HuH-7.5 (cell line): ENCODE results near the gene KCNJ5.

ENCODE experiments used
- DNase-seq: peaks from one replicate; pipeline ENCODE4 v3.0.0; 2011; ENCODE audit warnings: low spot score

The KCNJ5 gene

DNA sequence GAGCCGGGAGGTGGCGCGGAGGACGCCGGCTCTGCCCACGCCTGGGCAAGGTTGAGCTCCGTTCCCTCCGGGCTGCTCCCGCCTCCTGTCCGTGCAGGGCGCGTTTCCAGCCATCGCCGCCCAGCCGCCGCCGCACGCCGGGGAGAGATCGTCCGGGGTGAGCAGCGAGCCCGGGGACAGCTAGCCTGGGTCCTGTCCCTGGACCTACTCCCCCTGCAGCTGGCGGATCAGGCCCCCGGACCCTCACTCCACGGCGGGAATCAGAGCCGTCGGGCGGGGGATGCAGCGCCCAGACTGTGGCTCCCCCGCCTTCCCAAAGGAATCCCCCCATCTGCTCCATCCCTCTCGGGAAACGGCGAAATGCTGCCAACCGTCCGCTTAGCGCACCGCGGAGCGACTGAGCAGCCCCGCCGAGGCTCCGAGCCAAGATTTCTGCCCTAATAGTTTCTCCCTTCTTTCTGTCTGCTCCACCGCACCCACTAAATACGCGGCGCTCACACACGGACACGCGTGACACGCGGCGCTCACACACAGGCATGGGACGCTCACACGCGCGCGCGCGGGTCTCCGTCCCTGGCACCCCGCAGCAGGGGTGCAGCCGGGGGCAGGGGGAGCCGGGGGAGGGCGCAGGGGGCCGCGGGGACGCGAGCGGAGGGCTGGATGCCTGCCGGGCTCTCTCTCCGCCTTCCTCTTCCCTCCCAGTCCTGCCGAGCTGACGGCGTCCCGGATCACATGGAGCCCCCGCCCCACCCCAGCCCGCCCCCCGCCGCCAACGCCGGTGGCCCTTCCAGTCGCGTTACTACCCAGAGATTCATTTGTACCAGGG lies at the start of gene KCNJ5:
Gene KCNJ5, plus strand, starts transcription at position 814 of the 826 bp plus-strand sequence. CDS start 19,918 bp downstream, outside the sequence.
- DNase-seq = no peak

- no peak for DNase-seq
These were observed 49.6 kb upstream of the KCNJ5 start for GRCh38 chr11:128841461-128842072.

DNA sequence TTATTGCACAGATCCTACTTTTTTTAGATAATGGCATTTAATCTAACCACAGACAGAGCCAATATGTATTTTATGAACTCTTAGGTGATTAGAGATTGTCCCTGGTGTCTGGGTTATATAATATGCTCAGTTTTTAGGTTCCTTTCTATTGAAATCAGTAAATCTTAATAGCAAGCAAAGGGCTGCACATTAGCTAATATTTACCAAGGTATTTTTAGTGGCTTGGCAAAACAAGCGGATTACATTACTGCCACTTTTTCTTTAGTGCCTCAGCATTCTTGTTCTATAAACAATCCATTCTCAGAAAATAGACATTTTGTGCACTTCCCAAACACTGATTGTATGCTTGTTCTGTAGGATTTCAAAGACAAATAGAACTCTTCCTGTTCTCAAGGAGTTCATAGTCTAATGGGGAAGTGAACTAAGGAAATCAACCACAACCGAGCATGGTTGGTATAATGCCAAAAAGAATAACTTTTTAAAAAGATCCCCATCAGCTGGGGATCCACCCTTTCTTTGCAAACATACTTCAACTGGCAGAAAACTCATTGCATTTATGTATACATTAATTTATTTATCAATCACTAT lies 47.9 kb upstream of the KCNJ5 start:
- no peak for DNase-seq

GRCh38 chr11:128845334-128845780 lies 45.8 kb upstream of the KCNJ5 start:
- DNase-seq = no peak

GRCh38 chr11:128846985-128847384 lies 44.2 kb upstream of the KCNJ5 start:
- DNase-seq = no peak

DNA sequence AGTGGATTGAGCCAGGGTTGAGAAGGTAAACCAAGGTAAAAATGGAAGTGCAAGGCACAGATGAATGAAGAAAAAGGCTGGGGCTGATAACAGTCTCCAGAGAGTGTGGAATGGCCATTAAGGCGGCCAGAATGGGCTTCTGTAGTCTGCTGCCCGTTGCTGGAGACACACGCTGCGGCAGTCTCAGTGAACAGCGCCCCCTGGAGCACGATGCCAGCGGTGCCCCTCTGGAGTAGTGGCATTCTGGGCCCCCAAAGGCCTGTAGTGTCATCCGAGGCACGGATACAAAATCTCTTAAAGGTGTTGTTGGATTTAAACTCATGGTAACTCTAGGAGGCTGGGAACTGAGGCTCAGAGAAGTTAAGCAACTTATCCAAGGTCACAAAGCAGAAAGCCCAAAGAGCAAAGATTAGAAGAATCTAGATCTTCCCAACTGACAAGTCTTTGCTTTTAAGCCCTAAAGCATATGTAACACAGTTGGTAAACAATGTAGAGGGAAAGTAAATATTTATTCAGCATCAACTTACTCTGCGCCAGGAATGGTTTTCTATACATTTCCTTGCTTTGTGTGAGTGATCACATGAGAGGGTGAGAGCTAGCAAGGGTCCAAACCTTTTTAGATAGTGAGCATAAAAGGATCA lies 42.2 kb upstream of the KCNJ5 start:
- no peak for DNase-seq

DNA sequence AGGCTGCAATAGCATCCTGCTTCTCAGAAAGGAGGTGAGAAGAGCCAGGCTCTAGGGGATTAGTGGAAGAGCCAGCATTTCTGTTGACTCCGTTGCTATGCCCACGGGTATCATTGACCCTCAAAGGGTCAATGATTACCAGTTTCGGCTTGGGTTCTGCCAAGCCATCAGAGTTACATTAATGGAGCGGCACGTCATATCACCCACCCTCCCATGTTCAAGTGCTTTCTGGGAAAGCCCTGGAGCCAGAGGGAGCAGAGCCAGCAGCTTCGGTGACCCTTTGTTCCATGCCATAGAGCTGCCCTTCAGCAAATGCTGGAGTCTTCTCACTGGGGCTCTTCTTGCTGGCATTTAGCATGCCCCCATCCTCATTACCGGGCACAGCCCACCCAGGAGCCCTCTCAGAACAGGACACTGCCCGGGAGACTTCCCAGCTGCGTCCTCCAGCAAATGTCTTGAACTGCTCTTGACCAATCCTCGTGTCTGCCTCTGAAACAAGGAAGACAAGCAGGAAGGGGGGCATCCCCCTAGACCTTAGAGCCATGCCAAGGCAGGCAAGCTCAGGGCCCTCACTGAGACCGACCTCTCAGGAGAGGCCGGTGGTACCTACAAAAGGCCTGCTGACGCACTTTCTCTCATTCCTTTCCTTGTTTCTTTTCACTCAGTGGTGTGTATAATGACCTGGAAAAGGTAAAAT lies 38.7 kb upstream of the KCNJ5 start:
- DNase-seq = no peak

DNA sequence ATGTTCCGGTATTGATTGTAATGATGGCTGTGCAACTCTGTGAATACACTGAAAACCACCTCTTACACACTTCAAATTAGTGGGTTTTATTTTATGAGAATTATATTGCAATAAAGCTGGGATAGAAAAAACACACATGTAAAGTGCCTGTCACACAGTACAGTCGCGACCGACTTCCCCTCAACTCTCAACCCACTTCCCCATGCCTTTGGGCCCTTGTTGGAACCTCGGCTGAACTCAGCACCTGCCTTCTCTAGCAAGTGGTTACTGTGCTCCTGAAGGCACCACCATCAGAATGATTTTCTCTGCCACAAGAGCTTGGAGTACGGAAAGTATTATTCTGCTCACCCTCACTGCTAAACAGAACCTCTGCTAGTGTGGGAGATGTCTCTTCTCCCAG lies 37.6 kb upstream of the KCNJ5 start:
- DNase-seq = no peak

DNA sequence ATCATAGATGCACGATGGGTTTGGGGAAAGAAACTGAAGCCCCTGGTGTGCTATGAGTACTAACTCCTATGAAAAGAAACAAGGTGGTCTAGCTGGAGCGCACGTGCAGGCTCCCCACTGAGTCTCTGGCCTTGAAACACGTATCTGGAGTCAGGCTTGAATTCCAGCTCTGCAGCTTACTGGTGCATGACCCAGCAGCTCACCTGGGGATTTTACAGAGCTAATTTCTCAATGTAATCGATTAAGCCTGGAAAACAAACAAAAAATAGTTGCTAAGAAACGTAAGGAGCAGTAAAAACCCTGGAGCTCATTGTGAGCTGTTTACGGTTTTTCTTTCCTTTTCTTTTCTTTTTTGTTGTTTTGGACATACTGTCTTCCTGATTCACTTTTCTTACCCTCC lies 36.3 kb upstream of the KCNJ5 start:
- DNase-seq = no peak

GRCh38 chr11:128856241-128856640 lies 34.9 kb upstream of the KCNJ5 start:
- DNase-seq = no peak

DNA sequence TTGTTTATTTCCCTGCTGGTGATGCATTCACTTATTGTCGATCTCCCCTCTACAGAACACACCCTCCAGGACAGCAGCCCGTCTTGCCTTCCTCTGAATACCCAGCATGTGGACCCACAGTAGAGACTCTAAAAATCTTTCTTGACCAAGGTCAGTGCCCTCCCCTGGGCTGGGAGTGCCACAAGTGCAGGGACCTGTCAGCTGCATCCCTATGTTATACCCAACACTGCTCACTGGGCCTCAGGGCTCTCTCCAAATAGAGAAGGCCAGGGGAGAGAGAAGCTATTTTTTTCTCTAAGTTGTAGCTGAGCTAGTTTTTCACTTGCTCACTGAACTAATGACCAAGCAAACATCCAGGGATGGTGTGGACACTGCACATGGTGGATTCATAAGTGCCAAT lies 33.8 kb upstream of the KCNJ5 start:
- no peak for DNase-seq

GRCh38 chr11:128859563-128860441 lies 31.4 kb upstream of the KCNJ5 start:
- DNase-seq = peak; percentile 11

DNA sequence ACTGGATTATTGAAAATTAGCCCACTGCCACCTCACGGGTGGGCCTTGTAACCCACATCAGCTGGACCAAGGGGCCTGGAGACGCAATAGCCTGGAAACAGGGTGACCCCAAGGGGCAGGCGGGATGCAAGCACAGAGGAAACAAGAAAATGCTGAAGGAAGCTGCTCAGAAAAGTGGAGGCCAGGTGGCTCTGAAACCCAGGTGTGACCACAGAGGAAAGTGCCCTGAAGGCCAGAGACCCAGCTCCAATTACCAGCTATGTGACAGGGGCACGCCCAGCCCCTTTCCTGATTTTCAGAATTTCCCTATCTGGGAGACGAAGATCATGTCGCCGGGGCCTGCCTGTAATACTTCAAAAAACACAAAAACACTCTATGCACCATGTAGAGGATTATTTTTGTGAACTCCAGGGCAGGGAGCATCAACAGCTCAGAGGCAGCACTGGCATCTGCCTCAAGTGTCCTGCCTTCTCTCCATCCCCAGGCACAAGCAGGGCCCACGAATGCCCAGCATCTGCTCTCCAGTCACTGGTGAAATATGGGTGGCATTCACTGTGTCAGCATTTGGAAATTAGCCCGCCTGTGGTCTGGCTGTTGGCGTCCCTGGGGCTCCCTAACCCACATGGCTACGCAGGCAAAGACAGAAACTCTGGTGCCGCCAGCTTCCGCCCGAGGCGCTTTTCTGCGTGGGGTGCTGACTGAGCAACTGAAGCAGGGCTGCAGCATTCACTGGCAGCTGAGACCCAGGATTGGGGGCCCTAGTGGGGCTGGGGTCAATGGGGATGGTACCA lies 30.4 kb upstream of the KCNJ5 start:
- DNase-seq = no peak

- DNase-seq = no peak
These were observed 28.8 kb upstream of the KCNJ5 start for GRCh38 chr11:128862406-128862805.

DNA sequence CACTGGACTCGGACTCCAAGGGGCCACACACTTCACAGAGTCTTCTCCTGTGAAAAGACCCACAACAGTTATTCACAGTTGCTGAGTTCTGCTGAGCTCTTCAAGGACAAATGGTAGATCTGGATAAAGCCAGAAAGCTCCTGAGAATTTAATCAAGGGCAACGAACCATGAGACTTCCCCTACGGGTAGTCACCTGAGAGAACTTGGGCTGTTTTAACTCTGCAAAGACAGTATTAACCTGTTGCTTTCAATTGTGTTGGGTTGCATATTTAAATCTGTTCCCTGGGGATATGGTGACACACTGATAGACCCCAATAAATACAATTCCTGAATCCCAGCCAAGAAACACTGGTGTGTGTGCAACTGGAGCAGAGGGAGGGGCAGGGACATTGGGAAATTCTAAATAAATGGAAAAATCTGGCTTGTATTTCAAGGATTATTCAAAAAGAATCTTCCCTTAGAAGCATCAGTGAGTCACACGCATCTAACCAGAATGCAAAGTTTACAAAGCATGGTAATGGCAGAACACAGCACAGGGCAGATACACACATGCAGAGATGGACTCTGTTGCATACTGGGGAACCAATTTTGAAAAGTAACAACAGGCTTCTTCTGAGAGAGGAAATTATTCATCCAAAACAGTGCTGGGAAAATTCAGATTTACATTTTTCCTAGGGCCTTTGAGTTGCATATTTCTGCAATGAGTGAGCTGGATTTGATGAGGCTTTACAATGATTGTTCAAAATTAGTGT lies 28.1 kb upstream of the KCNJ5 start:
- no peak for DNase-seq

DNA sequence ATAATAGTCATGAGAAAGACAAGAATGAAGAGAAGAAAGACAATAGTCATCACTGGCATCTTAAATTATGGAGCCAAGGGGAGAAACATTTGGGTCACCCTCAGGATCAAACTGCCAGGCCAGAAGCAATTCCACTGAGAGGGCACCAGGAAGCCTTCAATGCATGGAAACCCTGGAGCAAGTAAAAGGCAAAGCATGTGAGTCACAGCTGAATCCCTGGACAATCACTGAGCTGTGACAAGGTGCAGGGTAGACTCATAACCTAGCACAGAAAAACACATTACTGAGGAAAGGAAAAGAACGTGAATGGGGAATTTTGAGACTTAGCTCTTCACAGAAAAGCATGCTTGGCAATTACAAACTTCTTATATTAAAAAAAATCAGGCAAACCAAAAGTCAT lies 25.7 kb upstream of the KCNJ5 start:
- no peak for DNase-seq

DNA sequence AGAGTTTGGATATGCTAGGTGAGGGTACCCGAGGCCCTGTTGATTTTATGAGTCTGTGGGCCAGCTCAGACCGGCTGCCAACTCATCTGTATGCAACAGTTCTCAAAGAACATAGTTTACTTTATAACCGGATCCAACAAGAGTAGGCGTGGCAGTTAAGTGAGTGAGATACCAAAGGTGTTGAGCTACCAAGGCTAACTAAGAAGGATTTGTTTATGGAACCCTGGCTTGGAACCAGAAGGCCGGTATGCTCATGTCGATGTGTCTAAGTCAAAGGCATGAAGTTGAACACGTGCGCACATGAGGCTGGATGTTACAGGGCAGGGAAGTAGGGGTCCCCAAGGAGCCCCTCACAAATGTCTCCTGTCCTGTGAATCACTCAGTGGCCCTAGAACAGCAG lies 23.9 kb upstream of the KCNJ5 start, which contains the start of gene KCNJ1:
Gene KCNJ1, minus strand, starts transcription at position 20 of the 400 bp plus-strand sequence. CDS start 27,053 bp downstream, outside the sequence.
- no peak for DNase-seq

DNA sequence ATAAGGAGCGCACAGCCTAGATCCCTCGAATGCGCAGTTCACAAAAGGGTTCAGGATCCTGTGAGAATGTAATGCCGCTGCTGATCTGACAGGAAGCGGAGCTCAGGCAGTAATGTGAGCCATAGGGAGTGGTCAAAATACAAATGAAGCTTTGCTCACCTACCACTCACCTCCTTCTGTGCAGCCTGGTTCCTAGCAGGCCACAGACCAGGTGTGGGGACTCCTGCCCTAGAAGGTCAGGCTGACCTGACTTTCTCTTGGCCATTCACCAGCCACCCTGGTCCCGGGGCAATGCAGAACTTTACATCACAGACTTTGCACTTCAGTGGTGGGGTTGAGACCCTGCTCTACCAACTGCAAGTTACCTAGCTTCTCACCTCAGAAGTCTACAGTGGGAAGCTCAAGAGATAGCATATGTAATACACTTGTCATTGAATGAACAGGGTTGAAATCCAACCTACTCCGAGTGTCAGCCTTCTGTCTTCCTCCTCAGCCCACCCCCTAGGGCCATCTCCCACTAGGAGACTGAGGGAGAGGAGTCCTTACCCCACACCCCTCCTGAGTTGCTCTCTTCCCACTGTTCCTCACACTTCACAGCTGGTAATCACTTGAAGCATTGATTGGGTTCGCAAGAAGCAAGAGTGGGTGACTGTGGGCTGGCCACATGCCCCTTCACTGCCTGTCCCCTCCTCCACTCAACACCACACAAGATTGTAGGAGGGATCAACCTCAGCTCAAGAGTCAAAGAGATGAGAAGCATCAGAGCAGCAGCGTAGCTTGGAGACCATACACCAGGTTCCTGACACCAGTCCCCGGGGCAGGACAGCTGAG lies 22.1 kb upstream of the KCNJ5 start:
- no peak for DNase-seq
